ENCODE results near the gene NEDD8. TPM values are rescaled to one million over a fixed set of nuclear protein-coding genes. Genes with fewer than 3 reads are reported as not detected.

NEDD8 gene
- polyA plus RNA-seq (ENCODE audit: insufficient read depth in 1 of 5, insufficient read length in 5 of 5, low replicate concordance in 1 of 5): 100 to 1,000 TPM; 209 to 239 (median 224) TPM
- long read RNA-seq, donor 1, transcript NEDD8-208 (3 exons, 654 nt): minor isoform, 5 of 205 reads
- long read RNA-seq, donor 1, transcript NEDD8-201 (4 exons, 708 nt): major isoform, 184 of 205 reads
- long read RNA-seq, donor 1, partial matches to known transcripts: 9 of 205 reads
- long read RNA-seq, donor 1, other reads (novel, unspliced or antisense): 0 of 205 reads
- long read RNA-seq, donor 2, transcript NEDD8-201 (4 exons, 708 nt): major isoform, 103 of 111 reads
- long read RNA-seq, donor 2, partial matches to known transcripts: 0 of 111 reads
- long read RNA-seq, donor 2, other reads (novel, unspliced or antisense): 0 of 111 reads
- long read RNA-seq, donor 3, transcript NEDD8-208 (3 exons, 654 nt): minor isoform, 6 of 125 reads
- long read RNA-seq, donor 3, transcript NEDD8-201 (4 exons, 708 nt): major isoform, 116 of 125 reads
- long read RNA-seq, donor 3, partial matches to known transcripts: 0 of 125 reads
- long read RNA-seq, donor 3, other reads (novel, unspliced or antisense): 0 of 125 reads
- long read RNA-seq, donor 4, transcript NEDD8-201 (4 exons, 708 nt): major isoform, 73 of 87 reads
- long read RNA-seq, donor 4, partial matches to known transcripts: 6 of 87 reads
- long read RNA-seq, donor 4, other reads (novel, unspliced or antisense): 0 of 87 reads
- long read RNA-seq, donor 5, transcript NEDD8-201 (4 exons, 708 nt): major isoform, 203 of 227 reads
- long read RNA-seq, donor 5, partial matches to known transcripts: 11 of 227 reads
- long read RNA-seq, donor 5, other reads (novel, unspliced or antisense): 0 of 227 reads
- long read RNA-seq, donor 6, transcript NEDD8-201 (4 exons, 708 nt): major isoform, 171 of 188 reads
- long read RNA-seq, donor 6, partial matches to known transcripts: 7 of 188 reads
- long read RNA-seq, donor 6, other reads (novel, unspliced or antisense): 0 of 188 reads
- long read RNA-seq, donor 7, transcript NEDD8-203 (3 exons, 653 nt): minor isoform, 6 of 134 reads
- long read RNA-seq, donor 7, transcript NEDD8-201 (4 exons, 708 nt): major isoform, 117 of 134 reads
- long read RNA-seq, donor 7, partial matches to known transcripts: 8 of 134 reads
- long read RNA-seq, donor 7, other reads (novel, unspliced or antisense): 0 of 134 reads
- long read RNA-seq, donor 8, transcript NEDD8-201 (4 exons, 708 nt): major isoform, 59 of 71 reads
- long read RNA-seq, donor 8, partial matches to known transcripts: 6 of 71 reads
- long read RNA-seq, donor 8, other reads (novel, unspliced or antisense): 0 of 71 reads

DNA sequence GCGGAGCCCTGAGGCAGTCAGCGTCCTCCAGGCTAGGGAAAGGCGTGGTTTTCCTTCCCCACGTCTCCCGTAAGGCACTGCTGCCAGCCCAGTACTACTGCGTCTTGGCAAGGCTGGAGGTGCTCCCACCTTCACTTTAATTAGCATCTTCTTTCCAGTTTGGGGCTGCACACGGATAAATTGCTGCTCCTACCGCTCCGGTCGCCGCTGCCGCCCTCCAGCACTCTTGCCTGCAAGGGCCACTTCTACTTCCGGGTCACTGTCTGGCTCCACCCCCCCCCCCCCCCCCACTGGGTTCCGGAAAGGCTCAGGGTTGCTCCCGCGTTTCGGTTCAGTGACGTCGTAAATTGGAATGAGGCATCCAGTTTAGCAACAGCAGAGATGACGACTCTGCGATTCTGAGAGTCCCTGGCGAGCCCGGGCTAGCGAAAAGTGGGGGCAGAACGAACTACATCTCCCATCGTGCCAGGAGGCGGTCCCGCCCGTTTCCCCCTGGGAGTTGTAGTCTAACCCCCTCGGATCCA, at the start of gene NEDD8:
TSS of gene NEDD8 (minus strand) at position 247 of the 524 bp plus-strand sequence. CDS start at position 147, 100 bp downstream.
- DNase-seq: peak; percentile 93 to 94

DNA sequence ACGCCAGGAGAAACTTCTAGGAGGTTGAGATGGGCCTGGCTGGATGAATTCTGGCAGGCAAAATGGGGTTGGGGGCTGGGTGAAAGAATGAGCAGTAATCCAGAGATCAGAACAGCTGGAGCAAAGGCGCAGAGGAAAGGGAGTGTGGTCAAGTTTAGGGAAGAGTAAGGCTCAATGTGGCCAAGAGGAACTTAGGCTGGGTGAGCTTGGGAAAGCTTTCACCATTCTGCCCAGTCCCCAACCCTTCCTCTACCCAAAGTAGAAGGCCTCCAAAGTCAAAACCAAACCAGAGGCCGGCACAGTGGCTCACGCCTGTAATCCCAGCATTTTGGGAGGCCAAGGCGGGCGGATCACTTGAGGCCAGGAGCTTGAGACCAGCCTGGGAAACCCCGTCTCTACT, 49.5 kb upstream of the NEDD8 start:
- DNase-seq: no peak

DNA sequence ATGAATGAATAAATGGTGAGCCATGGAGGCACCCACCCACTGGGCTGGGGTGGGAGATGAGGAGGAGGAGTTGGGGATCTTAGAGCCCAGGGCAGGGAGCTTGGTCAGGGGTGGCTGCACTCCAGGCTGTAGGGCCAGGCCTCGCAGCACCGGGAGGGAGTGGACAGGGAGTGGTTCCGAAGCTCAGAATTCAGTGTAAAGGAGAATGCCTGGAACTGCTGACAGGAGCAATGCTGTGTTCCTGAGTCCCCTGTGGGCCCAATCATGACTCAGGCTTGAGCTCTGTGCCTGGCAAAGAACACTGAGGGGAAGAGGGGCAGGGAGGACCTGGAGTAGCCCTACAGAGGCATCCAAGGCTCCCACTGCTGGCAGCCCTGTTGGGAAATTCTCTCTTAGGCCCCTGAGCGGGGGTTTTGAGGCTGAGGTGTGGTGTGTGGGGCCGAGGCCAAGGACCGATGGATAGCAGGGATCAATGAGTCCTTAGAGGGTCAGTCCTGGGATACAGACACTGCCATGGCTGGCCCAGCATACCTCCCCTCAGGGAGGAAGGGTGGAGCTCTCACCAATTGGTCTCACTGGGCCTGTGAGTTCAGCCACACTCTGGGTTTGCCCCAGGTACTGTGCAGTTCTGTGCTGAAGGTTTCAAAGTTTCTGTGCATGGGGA, 48.8 kb upstream of the NEDD8 start:
- DNase-seq: no peak

DNA sequence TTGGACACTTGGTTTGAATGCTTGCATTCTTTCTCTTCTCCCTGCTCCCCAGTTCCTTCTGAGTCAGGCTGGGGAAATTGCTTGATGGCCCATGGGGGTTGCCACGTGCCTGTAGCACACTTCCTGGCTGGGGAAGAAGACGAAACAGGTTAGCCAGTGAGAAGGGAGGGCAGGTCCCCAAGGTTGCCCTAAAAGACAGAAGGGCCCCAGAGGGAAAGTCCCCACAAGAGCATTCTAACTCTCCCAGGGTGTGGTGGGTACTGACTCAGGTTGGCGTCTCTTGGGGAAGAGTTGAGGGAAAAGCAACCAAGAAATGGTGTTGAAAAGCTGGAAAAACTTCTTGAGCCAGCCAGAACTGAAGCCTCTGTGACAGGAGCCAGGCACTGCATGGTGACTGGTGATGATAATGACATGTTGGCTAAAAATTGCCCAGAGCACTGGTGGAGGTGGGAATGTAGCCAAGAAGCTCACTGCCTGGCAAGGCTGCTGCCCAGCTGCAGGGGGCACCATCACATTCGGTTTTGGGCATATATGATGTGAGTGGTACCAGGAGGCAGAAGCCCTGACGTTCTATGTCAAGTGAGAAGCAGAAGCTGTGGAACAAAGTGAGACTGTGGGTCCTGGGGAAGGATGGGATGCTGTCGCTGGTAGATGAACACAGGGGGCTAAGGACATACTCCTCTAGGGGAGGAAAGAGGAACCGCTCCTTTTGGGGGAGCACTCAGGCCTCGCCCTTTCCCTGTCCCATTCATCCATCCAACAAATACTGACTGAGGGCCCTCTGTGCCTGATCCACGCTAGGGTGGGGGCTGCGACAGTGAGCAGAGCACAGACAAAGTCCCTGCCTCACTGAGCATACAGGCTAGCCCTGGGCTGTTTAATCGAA, 47.4 kb upstream of the NEDD8 start:
- DNase-seq: no peak

DNA sequence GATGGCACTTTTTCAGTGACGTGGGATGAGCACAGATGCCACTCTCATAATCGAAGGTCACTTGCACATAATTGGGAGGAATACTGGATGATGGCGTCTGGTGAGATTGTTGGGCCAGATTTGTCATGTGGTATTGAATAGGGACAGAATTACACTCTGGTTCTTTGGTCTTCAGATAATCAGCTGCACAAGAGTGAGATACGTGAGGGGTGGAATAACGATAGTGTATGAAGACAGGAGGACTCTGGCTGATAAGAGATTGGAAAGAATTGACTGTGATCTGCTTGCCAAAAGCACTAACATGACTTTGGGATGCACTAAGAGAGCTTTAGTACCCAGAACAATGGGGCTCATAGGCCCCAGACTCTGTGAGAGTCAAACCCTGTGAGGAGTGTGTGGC, 46.3 kb upstream of the NEDD8 start:
- no peak for DNase-seq

DNA sequence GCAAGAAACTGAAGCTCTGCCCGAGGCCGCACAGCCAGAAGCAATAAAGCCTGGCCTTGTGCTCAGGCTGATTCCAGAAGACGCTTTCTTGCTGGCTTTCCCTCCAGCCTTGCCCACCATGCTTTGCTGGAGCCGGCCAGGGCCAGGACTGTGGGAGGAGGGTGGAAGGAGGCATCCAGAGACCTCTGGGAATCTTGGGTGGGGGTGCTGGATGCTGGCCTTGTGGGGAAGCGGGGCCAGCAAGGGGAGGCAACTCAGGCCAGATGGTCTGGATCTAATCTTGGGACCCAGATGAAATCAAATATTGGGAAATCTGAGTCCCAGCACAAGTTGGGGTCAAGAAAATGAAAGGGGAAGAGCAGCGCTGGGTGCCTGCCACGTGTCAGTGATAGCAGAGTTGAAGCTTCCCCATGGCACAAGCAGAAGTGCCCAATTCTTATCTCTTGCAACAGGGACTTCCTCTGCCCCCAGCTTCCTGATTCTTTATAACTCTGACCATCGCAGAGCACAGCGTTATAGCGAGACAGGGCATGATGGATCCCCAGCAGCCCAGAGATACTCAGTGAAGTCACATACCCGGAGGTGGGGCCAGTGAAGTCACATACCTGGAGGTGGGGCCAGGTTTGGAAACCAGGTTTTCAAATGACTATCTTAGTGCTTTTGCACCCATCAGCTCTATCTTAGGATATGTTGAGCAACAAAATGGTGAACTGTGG, 45.6 kb upstream of the NEDD8 start:
- DNase-seq: no peak

DNA sequence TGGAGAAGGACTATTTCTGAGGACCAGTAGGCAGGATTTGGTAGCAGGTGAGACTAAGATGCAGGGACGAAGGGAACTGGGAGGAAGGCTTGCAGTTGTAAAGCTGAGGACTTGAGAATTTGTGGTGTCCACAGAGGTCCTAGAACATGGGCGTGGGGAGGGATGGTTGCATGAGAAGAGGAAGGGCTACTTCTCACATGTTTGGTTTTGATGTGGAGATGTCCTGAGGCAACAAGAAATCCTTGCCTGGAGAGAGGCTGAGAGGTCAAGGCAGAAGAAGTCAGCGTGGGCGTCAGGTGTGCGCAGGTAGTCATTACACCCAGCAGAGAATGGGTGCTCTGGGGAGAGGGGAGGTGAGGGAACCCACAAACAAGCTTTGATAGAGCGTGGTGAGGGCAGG, 44.9 kb upstream of the NEDD8 start:
- no peak for DNase-seq

DNA sequence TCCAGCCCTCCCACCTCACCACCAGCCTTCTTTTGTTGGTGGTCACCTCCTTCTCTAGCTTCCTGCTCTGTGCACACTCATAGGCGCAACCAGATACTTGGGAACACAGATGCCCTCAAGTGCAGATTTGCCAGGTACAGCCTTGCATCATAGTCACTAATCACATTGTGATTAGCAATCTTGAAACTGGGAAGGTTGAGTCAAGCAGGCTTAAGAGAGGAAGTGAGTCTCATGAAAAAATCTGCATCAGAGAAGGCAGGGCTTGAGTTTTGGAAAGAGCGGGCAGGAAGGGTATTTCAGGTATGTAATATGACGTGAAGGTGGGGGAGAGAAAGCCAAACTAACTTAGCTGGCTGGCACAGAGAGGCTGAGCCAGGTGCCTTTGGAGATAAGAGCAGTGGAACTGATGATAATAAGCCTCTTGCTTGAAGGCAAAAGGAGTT, 42.0 kb upstream of the NEDD8 start:
- DNase-seq: peak; percentile 21 to 25

DNA sequence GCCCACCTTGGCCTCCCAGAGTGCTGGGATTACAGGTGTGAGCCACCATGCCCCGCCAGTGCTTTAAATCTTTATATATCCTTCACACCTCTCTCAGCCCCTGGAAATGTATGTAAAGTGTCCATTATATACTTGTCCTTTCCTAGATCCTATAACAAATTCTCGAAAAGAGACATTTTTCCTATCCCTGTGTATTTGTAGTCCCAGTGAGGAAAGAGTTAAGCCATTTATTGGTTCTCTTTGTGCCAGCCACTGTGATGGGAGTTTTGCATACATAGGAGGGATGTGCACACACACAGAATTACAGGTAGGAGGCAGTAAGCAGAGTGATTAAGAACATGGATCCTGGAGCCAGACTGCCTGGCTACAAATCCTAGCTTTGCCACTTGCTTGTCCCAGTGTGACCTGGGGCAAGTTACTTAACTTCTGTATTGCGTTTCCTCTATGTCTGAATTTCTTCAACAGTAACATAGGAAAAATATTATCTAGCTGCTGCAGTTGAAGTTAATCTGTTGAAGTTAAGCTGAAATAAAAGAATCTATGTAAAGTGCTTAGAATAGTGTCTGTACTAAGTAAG, 41.3 kb upstream of the NEDD8 start:
- DNase-seq: no peak

DNA sequence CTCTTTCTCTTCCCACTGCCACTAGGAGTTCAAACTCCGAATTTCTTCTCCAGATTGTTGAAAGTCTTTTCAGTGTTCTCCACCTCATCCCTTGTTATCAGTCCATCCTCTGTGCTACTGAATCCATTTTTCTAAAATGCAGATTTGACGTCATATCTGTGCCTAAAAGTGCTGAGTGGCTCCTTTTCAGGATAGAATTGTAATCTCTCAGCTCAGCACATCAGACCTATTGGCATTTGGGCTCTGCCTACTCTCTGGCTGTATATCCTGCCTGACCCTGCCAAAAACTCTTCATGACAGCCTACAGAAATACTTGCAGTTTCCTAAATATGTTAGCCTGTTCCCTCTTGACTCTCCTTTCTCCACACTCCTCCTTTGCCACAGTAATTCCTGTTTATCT, 40.3 kb upstream of the NEDD8 start:
- DNase-seq: no peak

DNA sequence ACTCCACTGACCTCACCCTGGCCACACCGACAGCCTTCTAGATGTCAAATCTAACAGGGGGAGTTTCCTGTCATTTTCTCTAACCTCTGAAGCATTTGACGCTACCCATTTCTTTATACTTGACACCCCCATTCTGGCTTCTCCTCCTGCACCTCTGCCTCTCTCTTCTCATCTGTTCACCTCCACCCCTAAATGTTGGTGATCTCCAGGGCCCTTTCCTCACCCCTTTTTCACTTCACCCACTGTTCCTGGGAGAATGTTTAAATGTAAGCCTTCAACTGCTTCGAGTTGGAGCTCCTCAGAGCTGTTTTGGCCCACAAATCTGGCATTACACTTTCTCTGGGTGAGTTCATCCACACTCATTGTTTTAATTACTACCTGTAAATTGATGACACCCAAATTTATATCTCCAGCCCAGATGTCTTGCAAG, 39.7 kb upstream of the NEDD8 start:
- peak in 1 of 2 donors; percentile 28 for DNase-seq

DNA sequence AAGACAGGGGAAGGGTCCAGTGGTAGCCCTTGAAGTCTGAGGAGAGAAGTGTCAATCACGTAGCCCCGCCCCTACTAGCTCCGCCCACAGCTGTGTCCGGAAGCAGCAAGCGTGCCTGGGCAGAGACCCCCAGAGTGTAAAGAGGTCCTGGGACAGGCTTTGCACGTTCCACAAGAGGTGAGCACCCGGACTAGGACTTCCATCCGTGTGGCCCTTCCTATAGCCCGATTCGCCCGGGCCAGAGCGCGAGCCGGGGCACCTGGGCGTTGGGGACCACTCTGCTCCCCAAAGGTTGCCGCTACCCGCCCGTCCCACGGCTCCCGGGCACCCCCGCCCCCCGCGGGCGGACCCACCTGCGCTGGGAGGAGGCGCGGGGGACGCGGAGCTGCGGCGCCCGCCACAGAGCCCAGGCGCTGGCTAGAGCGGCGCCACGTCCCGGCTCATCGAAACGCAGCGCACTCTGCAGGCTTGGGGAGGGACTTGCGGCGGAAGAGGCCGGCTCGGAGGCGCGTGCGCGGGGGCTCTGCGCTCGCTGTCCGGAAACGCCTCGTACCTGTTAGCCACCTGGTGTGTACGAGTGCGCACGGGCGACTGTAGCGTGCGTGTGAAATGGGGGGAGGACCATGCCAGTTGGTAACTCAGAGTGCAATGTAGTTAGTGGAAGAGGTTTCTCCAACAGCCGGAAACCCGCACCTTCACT, 39.1 kb upstream of the NEDD8 start, which contains the start of gene RABGGTA:
TSS of gene RABGGTA (minus strand) at position 464 of the 700 bp plus-strand sequence. CDS start 482 bp downstream, outside the sequence.
- DNase-seq: peak; percentile 82 to 83

DNA sequence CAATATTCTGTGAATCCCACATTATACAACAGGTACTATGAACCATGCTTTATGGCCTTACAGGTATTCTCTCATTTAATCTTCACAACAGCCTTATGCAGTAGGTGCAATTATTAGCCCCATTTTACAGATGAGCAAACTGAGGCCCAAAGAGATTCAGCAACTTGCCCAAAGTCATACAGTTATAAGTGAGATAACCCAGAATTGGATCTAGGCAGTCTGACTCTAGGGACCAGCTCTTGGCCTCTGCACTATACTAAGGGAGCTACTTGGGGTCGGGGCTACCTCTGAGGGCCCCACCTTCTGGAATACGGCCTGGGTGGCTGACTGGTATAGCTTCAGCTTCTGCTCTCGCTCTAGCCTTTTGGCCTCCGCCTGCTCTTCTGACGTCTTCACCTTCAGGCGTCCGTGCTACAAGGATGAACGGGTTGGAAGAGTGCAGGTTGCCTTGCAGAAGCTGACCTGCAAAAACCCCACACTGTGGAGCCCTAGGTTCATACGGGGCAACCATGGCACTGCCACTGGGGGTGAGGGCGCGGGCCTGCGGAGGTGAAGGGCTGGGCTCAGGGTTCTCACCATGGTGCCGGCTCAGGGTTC, 38.5 kb upstream of the NEDD8 start:
- DNase-seq: no peak

DNA sequence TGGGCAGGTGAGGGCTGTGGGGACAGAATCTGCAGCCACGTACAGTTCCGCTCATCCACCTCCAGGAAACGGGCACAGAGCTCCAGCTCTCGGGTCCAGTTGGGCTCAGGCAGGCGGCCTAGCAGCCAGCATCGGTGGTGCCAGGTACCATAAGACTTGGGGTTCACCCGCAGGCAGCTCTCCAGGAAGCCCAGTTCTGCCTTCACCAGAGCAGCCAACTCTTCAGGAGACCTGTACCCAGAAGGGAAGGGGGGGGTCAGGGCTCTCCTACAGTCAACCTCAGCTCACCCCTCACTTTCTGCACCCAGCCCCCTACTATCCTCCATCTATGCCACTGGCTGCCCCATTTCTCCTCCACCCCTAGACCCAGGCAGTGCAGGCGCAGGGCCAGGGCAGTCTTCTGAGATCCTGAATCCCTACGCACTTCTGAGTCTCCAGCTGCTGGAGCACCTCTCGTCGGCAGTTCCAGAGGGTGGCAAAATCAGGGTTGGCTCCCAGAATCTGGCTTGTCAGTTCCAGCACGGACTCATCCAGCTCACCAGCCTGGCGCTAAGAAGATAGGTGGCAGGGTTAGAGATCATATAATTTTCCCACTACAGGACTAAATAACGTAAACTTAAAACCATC, 37.9 kb upstream of the NEDD8 start:
- DNase-seq: no peak

DNA sequence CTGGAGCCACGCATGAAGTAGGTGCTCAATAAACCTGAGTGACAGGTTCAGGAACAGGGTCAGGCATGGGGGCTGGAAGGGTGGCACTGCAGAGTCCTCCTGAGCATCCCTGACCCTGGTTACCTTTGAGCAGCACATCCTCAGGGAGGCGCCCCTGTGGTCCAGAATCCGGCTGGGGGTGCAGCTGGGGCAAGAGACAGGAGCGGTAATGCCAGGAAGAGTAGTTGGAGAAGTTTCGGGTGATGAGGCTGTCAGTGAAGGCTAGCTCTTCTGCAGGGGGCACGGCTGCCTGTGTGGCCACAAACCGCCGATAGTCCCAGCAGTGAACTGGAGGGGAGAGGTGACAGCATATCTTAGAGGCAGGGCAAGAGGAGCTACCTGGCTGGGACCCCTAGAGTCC, 37.2 kb upstream of the NEDD8 start:
- DNase-seq: no peak

DNA sequence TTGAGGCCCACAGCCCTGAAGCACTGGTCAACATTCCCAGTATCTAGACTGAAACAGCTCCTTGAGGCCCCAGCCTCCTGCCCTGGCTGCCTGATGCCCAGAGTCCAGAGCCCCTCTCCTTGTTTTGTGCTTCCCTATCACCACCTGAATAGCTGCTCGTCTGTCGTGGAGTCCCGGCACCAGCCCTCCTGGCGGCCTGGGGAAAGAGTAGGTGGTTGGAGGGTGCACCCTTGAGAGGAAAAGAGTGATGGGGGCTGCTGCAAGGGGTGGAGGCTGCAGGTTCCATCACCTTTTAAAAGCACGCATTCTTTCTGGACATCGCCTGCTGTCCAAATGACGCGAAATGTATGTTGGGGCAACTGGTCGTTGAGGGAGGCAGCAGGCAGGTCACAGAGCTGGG, 36.1 kb upstream of the NEDD8 start:
- DNase-seq: no peak

DNA sequence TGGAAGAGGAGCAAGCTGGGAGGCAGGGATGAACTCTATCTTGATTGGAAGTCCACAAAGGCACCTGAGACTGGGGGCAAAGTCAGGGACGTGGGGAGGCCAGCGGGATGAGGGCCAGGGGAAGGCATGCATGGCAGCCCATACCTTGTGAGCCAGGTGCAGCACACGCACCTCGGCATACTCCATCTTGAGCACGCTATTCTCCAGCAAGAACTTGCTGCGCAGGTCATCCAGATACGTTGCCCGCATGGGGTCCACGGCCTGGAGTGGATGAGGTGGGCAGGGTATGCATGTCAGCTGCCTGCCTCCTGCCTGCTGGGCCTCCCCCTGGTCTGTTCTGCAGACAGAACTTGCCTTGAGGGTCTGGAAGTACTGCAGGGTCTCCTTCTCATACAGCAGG, 35.3 kb upstream of the NEDD8 start:
- DNase-seq: no peak
